ENCODE data around the gene TFAP2C. TPM values are rescaled to one million over a fixed set of nuclear protein-coding genes. Genes with fewer than 3 reads are reported as not detected.

TFAP2C gene
- polyA plus RNA-seq, 1 experiment: 0.07 TPM

DNA sequence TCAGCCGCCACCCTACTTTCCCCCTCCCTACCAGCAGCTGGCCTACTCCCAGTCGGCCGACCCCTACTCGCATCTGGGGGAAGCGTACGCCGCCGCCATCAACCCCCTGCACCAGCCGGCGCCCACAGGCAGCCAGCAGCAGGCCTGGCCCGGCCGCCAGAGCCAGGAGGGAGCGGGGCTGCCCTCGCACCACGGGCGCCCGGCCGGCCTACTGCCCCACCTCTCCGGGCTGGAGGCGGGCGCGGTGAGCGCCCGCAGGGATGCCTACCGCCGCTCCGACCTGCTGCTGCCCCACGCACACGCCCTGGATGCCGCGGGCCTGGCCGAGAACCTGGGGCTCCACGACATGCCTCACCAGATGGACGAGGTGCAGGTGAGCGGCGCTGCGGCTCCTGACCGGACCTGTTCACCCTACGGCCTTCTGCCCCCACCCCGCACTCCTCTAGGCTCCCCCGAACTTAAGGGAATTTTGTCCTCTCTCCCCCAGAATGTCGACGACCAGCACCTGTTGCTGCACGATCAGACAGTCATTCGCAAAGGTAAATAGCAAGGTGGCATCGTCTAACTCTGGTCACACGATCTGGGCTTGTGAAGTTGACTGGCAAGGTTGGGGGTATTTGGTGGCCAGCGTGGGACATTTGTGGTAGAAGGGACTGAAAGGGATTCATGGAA is 2.3 kb downstream of the TFAP2C start:
- POLR2A ChIA-PET: no interaction called here
- TF ChIP-seq, protein P1, sequence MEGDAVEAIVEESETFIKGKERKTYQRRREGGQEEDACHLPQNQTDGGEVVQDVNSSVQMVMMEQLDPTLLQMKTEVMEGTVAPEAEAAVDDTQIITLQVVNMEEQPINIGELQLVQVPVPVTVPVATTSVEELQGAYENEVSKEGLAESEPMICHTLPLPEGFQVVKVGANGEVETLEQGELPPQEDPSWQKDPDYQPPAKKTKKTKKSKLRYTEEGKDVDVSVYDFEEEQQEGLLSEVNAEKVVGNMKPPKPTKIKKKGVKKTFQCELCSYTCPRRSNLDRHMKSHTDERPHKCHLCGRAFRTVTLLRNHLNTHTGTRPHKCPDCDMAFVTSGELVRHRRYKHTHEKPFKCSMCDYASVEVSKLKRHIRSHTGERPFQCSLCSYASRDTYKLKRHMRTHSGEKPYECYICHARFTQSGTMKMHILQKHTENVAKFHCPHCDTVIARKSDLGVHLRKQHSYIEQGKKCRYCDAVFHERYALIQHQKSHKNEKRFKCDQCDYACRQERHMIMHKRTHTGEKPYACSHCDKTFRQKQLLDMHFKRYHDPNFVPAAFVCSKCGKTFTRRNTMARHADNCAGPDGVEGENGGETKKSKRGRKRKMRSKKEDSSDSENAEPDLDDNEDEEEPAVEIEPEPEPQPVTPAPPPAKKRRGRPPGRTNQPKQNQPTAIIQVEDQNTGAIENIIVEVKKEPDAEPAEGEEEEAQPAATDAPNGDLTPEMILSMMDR (IDR thresholded peaks at IDR 0.05; ENCODE audit: low read depth, low read length): no peak
- H3K27me3 ChIP-seq (ENCODE audit: control insufficient read depth, insufficient read depth, low read length): peaks cover 83% of the 10 kb centered on the region
- H3K9me3 ChIP-seq (ENCODE audit: control insufficient read depth, insufficient read depth, low read length): peaks cover 5% of the 10 kb centered on the region; the same call in 1 of the 2 replicates
- CTCF ChIA-PET: no interaction called here
- H3K4me3 ChIP-seq (ENCODE audit: low read depth, low read length): no peak overlapping the region
- H3K27ac ChIP-seq (ENCODE audit: low read depth, low read length): no peak overlapping the region
- no peak for DNase-seq (ENCODE audit: low read depth, low spot score)

DNA sequence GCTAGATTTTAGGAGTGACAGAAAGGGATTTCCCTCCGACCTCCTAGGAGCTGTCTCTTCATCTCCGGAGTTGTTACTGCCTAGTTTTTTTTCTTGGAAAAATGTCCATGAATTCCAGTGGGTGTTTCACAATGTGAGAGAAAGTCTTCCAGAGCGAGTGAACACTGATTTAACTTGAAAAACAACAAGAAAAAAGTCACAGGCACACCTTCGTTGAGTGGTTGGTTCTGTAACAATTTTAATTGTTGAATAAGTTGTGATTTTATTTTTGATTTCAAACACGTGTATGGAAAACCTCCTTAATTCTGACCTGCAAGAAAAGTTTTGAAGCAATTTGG is 2.9 kb downstream of the TFAP2C start:
- H3K9me3 ChIP-seq (ENCODE audit: control insufficient read depth, insufficient read depth, low read length): peaks cover 5% of the 10 kb centered on the region; the same call in 1 of the 2 replicates
- no peak for DNase-seq (ENCODE audit: low read depth, low spot score)
- TF ChIP-seq, protein P1 (IDR thresholded peaks at IDR 0.05; ENCODE audit: low read depth, low read length): no peak
- H3K27me3 ChIP-seq (ENCODE audit: control insufficient read depth, insufficient read depth, low read length): peaks cover 77% of the 10 kb centered on the region
- H3K27ac ChIP-seq (ENCODE audit: low read depth, low read length): no peak overlapping the region
- CTCF ChIA-PET: no interaction called here
- POLR2A ChIA-PET: no interaction called here
- H3K4me3 ChIP-seq (ENCODE audit: low read depth, low read length): no peak overlapping the region

DNA sequence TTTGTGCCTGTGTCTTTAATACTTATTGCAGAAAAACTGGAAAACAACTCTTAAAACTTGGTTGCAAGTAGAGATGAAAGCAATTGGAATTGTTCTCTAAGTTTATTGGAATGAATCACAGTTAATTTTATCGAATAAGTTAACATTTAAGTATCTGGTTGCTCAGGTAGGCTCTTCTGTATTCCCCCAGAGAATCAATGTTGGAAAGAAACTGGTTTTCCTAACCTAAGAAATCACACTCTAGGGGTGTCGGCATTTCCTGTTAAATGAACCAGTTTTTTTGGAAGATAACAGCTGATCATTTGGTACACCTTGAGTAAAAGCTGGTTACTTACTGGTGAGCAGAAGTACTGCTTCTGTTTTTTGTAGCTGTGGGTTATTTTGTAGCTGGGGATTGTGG is 5.2 kb downstream of the TFAP2C start:
- H3K4me3 ChIP-seq (ENCODE audit: low read depth, low read length): no peak overlapping the region
- TF ChIP-seq, protein P1 (IDR thresholded peaks at IDR 0.05; ENCODE audit: low read depth, low read length): no peak
- POLR2A ChIA-PET: no interaction called here
- CTCF ChIA-PET: no interaction called here
- no peak overlapping the region for H3K27ac ChIP-seq (ENCODE audit: low read depth, low read length)
- H3K27me3 ChIP-seq (ENCODE audit: control insufficient read depth, insufficient read depth, low read length): peaks cover 57% of the 10 kb centered on the region
- peaks cover 5% of the 10 kb centered on the region; the same call in 1 of the 2 replicates for H3K9me3 ChIP-seq (ENCODE audit: control insufficient read depth, insufficient read depth, low read length)
- no peak for DNase-seq (ENCODE audit: low read depth, low spot score)

DNA sequence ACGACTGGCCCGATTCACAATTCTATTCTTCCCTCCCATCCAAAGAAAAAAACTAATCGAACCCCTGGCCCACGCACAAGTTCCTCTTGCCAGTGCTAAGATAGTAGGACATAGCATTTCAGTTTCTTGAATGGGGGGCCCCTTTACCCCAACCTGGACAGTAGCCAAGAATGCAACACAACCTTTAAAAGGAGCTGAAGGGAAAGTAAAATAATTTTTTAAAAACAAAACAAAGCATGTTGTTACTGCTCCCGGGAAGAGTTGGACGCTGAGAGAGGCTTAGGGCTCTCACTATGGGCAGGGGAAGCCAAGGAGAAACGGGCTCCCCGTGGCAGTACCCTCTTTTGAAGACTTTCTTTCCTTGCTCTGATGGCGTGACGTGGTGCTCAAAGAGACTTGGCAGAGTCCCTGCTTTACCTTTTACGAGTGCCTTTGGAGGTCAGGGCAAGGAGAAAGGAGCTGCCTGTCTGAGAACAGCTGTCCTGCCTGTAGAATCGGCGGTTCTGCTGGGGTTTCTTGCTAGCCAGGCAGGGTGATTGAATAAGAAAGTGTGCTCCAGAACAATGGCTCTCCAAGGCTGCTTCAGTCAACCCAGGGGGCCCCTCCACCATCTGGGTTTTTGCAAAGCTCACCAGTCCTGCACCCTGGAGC is 5.8 kb downstream of the TFAP2C start:
- ChIA-PET CTCF (interaction anchor here (1.1 kb wide), 1 partner anchor 84 kb away, joined by 3 read pairs; no protein-coding TSS in a partner anchor), POLR2A (no interaction called here)
- H3K27me3 ChIP-seq (ENCODE audit: control insufficient read depth, insufficient read depth, low read length): peaks cover 52% of the 10 kb centered on the region
- no peak overlapping the region for H3K27ac ChIP-seq (ENCODE audit: low read depth, low read length)
- no peak overlapping the region for H3K4me3 ChIP-seq (ENCODE audit: low read depth, low read length)
- peaks cover 5% of the 10 kb centered on the region; the same call in 1 of the 2 replicates for H3K9me3 ChIP-seq (ENCODE audit: control insufficient read depth, insufficient read depth, low read length)
- TF ChIP-seq, protein P1 (IDR thresholded peaks at IDR 0.05; ENCODE audit: low read depth, low read length): no peak
- DNase-seq (ENCODE audit: low read depth, low spot score): no peak

DNA sequence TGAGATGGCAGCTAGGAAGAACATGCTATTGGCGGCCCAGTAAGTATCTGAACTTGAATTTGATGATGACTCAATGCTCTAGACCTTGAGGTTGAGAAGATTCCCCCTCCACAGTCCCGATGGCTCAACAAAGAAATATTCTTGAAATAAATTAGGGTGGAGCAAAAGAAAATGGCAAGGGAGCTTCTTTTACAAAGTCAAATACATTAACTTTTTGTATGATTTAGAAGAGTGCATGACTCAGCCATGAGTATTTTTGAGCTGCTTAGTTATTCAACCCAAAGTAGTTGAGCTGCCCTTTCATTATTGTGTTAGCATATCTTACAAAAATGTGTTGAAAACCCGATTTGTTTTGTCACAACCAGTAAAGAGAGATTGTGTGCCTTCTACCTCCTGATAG is 7.6 kb downstream of the TFAP2C start:
- H3K27ac ChIP-seq (ENCODE audit: low read depth, low read length): no peak overlapping the region
- ChIA-PET CTCF (no interaction called here), POLR2A (no interaction called here)
- DNase-seq (ENCODE audit: low read depth, low spot score): no peak
- no peak overlapping the region for H3K4me3 ChIP-seq (ENCODE audit: low read depth, low read length)
- H3K27me3 ChIP-seq (ENCODE audit: control insufficient read depth, insufficient read depth, low read length): peaks cover 34% of the 10 kb centered on the region
- TF ChIP-seq, protein P1 (IDR thresholded peaks at IDR 0.05; ENCODE audit: low read depth, low read length): no peak
- H3K9me3 ChIP-seq (ENCODE audit: control insufficient read depth, insufficient read depth, low read length): no peaks in the 10 kb centered on the region

Data from AG04450 (cell line).